AG09319 (cell line): ENCODE results near the gene CFAP157.
A peak's percentile ranks its signal among the peaks of the same experiment; 100 is the strongest.

Source experiments
- DNase-seq: peaks from one replicate; pipeline ENCODE4 v3.0.0-alpha.2; 2010; ENCODE audit warnings: low read depth; ENCODE audit errors: extremely low read depth
- TF ChIP-seq, protein P1 (sequence below): IDR thresholded peaks from 2 replicates; pipeline ENCODE4 v1.5.1; 2011; ENCODE audit warnings: low read depth, mild to moderate bottlenecking, inconsistent platforms, low read length, moderate library complexity

CFAP157 gene

GRCh38 chr9:127706836-127707241 lies at the start of gene CFAP157:
CFAP157 (plus strand) TSS chr9:127706988; CDS start chr9:127707032, 44 bp downstream.
- DNase-seq = no peak
- TF ChIP-seq, protein P1, sequence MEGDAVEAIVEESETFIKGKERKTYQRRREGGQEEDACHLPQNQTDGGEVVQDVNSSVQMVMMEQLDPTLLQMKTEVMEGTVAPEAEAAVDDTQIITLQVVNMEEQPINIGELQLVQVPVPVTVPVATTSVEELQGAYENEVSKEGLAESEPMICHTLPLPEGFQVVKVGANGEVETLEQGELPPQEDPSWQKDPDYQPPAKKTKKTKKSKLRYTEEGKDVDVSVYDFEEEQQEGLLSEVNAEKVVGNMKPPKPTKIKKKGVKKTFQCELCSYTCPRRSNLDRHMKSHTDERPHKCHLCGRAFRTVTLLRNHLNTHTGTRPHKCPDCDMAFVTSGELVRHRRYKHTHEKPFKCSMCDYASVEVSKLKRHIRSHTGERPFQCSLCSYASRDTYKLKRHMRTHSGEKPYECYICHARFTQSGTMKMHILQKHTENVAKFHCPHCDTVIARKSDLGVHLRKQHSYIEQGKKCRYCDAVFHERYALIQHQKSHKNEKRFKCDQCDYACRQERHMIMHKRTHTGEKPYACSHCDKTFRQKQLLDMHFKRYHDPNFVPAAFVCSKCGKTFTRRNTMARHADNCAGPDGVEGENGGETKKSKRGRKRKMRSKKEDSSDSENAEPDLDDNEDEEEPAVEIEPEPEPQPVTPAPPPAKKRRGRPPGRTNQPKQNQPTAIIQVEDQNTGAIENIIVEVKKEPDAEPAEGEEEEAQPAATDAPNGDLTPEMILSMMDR = no peak

- TF ChIP-seq, protein P1 = no peak
- no peak for DNase-seq
Measured at GRCh38 chr9:127658428-127658827, 48.4 kb upstream of the CFAP157 start.

- TF ChIP-seq, protein P1 = no peak
- no peak for DNase-seq
Measured at GRCh38 chr9:127660886-127661741, 45.7 kb upstream of the CFAP157 start.

DNA sequence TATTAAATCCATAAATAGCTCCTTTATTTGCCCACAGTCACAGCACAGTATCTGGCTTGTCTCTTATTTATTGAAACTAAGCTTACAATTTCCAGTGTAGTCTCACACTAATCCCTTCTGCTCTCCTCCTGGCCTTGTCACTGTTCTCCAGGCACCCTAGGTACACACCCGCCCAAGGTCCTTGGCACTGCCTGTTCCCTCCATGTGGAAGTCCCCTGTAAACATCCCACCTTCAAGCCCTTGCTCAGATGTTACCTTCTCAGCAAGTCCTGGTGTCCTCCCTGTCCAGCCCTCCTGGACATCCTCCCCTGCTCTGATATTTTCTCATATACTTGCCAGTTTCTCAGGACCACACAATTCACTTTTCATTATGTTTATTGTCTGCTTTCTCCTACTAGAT lies 44.2 kb upstream of the CFAP157 start:
- TF ChIP-seq, protein P1 = no peak
- DNase-seq = no peak

- no peak for DNase-seq
- TF ChIP-seq, protein P1 = no peak
Measured at GRCh38 chr9:127664324-127664677, 42.5 kb upstream of the CFAP157 start.

DNA sequence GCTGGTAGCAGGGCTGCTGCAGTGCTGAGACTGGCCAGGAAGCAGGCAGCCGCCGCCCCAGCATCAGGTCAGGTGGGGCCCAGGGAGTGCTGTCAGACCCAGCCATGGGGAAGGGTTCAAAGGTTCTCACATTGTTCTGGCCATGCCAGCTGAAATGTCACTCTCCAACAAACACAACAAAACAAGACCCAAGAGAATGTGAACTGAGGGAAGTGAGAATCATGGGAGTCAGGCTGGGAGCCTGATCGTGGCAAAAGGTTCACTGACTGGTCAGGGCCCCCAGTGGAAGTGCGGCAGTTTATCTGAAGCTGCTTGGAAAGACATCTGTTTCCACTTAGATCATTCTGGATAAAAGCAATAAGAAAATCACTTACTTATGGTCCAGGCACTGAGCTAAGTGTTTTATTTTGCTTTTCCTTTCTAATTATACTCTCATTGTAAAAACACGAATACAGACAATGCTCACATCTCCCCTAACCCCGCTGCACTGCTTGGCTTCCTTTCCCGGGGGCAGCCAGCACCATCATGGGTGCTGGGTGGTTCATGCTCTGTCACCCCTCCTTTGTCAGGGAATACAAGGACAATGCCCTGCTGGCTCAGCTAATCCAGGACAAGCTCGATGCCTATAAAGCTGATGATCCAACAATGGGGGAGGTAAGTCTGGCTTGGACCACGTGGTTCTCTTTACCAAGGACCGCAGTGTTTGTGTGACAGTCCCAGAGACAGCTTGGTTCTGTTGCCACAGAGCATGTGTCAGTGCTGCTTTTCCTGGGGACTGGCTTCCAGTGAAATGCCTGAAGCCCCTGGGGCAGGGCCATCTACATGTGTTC lies 41.9 kb upstream of the CFAP157 start:
- TF ChIP-seq, protein P1 = no peak
- peak; percentile 49 for DNase-seq
